D721Med (cell line): ENCODE data around the gene COL4A1.

Experiments
- DNase-seq: peaks from one replicate; pipeline ENCODE4 v3.0.0; 2011; ENCODE audit warnings: low spot score; ENCODE audit not compliant: insufficient read length
- FAIRE-seq: peaks from 2 replicates; lab custom pipeline; 2011; peaks lifted over from hg19 to GRCh38; lab: Jason Lieb, UNC
- TF ChIP-seq, protein P1 (sequence below): IDR thresholded peaks from 2 replicates; pipeline ENCODE4 v1.5.1; 2012; ENCODE audit warnings: mild to moderate bottlenecking, control low read depth; ENCODE audit not compliant: insufficient read depth; ENCODE audit errors: missing control alignments

COL4A1 gene

DNA sequence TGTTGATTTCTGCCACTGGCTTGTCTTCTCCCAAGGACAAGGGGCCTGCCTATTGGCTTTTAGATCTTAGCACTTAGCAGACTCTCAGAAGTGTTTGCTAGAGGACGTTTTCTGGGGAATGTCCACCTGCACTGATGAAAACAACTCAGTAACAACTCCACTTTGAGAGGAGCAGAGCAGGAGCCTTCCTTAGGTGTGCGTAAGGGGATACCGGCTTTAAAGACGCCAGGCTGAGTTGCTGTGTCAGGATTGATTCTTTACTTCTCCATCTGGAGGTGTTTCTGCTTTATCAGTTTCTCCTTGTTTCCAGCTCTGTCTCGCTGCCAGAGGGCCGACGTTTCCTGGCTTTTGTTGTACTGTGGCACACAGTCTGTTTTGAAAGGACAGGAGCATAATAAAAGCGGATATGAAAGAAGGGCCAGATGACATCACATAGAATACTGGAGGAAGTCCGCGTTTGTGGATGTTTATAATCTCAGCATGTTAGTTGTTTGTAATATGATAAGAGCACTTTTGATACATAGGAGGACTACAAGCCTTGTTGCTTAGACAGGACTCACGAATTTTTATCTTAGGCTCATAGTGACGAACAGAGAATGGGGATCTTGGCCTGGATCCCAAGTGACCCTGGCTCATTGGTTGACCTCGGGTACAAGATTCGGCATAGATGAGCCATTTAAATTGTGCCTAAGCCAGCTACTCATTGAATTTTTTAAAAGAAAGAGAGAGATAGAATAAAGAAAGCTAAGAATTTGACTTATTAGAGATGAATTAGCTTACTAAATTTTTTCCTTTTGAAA lies 34.7 kb upstream of the COL4A1 start:
- TF ChIP-seq, protein P1, sequence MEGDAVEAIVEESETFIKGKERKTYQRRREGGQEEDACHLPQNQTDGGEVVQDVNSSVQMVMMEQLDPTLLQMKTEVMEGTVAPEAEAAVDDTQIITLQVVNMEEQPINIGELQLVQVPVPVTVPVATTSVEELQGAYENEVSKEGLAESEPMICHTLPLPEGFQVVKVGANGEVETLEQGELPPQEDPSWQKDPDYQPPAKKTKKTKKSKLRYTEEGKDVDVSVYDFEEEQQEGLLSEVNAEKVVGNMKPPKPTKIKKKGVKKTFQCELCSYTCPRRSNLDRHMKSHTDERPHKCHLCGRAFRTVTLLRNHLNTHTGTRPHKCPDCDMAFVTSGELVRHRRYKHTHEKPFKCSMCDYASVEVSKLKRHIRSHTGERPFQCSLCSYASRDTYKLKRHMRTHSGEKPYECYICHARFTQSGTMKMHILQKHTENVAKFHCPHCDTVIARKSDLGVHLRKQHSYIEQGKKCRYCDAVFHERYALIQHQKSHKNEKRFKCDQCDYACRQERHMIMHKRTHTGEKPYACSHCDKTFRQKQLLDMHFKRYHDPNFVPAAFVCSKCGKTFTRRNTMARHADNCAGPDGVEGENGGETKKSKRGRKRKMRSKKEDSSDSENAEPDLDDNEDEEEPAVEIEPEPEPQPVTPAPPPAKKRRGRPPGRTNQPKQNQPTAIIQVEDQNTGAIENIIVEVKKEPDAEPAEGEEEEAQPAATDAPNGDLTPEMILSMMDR, result no peak
- DNase-seq (no peak), FAIRE-seq (no peak)

DNA sequence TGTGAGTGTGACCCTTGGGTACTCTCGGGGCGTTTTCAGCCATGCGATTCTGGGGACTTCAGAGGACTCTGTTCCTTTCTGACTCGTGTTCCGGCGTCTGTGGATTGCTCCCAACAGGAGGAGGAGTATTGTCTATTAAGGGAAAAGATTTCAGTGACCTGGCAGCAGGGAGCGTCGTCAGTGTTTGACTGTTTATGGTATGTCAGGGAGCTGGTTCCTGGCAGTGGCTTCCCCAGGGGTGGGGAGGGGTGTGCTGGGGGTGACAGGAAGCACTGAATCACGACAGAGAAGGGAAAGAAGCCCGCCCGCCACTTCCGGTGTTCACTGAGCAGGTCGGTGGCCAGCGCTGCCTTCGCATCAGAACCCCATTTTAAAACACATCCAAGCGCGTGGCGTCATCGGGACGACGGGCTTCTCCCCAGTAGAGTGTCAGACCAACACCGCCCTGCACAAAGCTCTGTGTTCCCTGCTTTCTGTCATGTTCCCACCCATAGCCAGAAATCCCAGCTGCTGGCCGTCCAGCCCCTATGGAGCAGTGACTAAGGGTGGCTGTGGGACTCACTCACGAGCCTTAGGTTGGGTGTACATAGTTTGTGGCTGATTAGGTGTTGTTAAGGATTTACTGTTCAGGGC lies 34.0 kb upstream of the COL4A1 start:
- DNase-seq (no peak), FAIRE-seq (no peak)
- TF ChIP-seq, protein P1, result no peak

DNA sequence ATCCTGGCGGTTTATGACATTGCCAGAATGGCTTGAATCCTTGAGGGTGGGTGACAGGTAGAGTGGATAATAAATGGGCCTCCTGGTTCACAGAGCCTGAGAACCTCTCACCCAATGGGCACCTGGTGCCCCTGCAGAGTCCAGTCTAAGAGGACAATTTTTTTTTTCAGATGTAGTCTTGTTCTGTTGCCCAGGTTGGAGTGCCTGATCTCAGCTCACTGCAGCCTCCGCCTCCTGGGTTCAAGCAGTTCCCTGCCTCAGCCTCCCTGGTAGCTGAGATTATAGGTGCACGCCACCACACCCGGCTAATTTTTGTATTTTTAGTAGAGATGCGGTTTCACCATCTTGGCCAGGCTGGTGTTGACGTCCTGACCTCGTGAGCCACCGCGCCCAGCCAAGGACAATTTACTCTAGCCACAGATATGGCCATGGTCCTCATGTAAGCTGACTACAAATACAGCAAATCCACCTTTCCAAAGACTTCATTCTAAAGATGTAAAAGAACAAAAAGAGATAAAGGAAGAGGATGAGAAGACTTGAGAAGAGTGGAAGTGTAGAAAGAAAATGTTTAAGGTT lies 33.1 kb upstream of the COL4A1 start:
- DNase-seq (no peak), FAIRE-seq (no peak)
- TF ChIP-seq, protein P1, result no peak

DNA sequence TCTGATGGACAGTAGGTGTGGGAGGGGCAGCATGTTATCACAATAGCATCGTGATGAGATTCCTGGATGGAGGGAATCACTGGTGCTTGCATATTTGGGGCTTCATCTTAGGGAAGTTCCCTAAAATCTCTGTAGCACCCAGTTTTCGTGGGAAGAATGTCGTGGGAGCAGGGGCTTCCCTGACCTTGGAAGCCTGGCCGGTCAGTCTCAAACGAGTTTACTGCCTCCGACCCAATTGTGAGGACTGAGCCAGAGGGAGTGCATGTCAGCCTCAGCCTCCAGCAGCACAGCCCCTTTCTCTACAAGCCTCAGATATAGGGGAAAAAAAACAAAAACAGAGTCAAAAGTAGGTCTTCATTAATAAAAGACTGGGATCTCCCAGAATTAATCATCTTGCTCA lies 32.3 kb upstream of the COL4A1 start:
- TF ChIP-seq, protein P1, result no peak
- FAIRE-seq, result no peak
- no peak for DNase-seq

DNA sequence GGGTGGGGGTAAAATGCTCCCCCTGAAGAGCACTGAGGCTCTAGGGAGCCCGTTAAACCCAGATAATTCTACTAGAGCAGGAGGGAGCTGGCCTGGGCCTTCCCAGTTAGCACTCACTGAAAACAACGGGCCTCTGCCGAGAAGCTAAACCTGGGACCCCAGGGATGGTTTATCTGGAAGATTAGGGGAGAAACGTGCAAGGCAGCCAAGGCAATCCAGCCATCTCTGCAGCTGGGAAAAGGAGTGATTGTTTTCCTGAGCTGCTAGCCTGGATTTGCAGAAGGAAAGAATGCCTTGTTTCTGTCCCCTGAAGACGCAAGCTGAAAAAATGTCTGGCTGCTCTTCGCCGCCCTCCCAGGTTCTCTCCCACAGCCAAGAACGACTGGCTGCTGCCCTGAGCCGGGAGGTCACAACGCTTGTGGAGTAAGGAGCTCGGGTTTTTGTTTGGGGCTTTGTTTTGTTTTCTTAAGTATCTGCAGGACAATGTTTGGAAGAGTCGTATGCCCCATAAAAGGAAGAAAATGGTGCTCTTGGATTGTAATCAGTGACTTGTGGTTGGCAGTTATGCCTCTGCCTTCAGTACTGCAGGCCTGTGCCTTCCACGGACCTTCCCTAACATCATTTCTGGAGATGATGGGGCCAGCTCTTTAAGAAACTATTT lies 31.6 kb upstream of the COL4A1 start:
- DNase-seq, result no peak
- TF ChIP-seq, protein P1, result no peak
- FAIRE-seq, result no peak

DNA sequence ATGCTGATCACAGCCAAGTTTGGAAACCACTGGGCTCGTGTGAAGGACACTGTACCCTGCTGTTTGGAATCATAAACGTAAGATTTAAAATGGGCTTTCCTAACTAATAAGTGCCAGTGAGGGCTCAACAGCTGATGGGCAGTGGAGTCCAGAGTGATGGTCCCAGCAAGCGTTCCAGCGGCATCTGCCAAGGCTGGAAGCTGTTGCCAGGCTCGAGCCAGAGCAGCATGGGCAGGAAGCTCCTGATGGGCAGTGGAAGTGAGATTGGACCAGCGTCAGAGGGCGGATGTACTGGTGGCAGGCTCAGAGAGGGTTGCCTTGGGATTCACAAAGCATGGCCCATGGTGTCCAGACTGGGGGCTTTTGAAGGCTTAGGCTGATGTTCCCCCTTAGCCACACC lies 30.3 kb upstream of the COL4A1 start:
- DNase-seq (no peak), FAIRE-seq (no peak)
- TF ChIP-seq, protein P1, result no peak

DNA sequence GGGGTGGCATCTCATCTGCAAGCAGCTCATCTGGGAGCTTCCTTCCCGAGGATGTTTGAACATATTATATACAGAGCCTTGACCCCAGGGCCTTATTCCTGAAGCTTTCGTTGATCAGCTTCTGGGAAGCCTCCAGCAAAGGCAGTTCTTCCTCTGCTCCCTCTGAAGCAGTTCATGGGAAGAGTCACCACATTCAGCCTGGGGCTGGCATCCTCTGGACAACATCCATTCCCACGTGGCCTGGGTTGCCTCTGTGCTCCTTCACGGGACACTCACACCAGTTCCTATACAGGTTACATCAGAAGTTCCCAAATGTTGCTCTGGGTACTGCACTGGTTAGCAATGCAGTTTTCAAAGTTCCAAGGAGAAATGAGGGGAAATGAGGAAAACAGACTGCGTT lies 29.7 kb upstream of the COL4A1 start:
- TF ChIP-seq, protein P1, result no peak
- no peak for FAIRE-seq
- DNase-seq, result no peak
